NCI-H1930 (cell line): ENCODE results near the gene KRTAP10-10.
"Not testable (repeated sequence)": the region's sequence is repeated elsewhere in the genome, so short reads cannot be mapped to it uniquely, and the experiment has no call there.

Experiments
- DNase-seq, 2 experiments: peaks; one replicate each; lab custom pipeline; 2025; lab: John Stamatoyannopoulos, UW

The KRTAP10-10 gene

GRCh38 chr21:44603109-44603875 lies 33.9 kb upstream of the KRTAP10-10 start:
- no peak for DNase-seq

GRCh38 chr21:44603911-44604310 lies 33.2 kb upstream of the KRTAP10-10 start:
- DNase-seq = no peak

GRCh38 chr21:44606495-44606894 lies 30.7 kb upstream of the KRTAP10-10 start:
- no peak for DNase-seq

GRCh38 chr21:44609193-44609592 lies 28.0 kb upstream of the KRTAP10-10 start:
- no peak for DNase-seq

GRCh38 chr21:44610157-44610843 lies 26.9 kb upstream of the KRTAP10-10 start:
- not testable (repeated sequence) for DNase-seq

GRCh38 chr21:44611551-44611950 lies 25.6 kb upstream of the KRTAP10-10 start:
- DNase-seq = no peak

GRCh38 chr21:44612029-44612486 lies 25.1 kb upstream of the KRTAP10-10 start, which contains the start of gene KRTAP10-8:
Gene KRTAP10-8, plus strand, starts transcription at chr21:44612079. Its CDS starts 22 bp downstream, at chr21:44612101.
- DNase-seq = no peak

GRCh38 chr21:44612669-44613229 lies 24.4 kb upstream of the KRTAP10-10 start:
- DNase-seq = no peak

- DNase-seq = no peak
Measured at GRCh38 chr21:44613386-44614155, 23.6 kb upstream of the KRTAP10-10 start.

GRCh38 chr21:44614161-44614631 lies 23.0 kb upstream of the KRTAP10-10 start:
- DNase-seq = no peak

GRCh38 chr21:44614961-44615391 lies 22.2 kb upstream of the KRTAP10-10 start:
- no peak for DNase-seq

- DNase-seq = no peak
Measured at GRCh38 chr21:44615466-44615865, 21.7 kb upstream of the KRTAP10-10 start.

- DNase-seq = no peak
Measured at GRCh38 chr21:44615911-44616590, 21.1 kb upstream of the KRTAP10-10 start.

- no peak for DNase-seq
Measured at GRCh38 chr21:44616591-44616926, 20.6 kb upstream of the KRTAP10-10 start.

GRCh38 chr21:44617071-44617501 lies 20.1 kb upstream of the KRTAP10-10 start:
- DNase-seq = no peak

- DNase-seq = no peak
Measured at GRCh38 chr21:44618504-44618903, 18.7 kb upstream of the KRTAP10-10 start.

GRCh38 chr21:44618909-44619308 lies 18.2 kb upstream of the KRTAP10-10 start:
- DNase-seq = no peak

- DNase-seq = no peak
Measured at GRCh38 chr21:44619886-44620285, 17.3 kb upstream of the KRTAP10-10 start.

- no peak for DNase-seq
Measured at GRCh38 chr21:44623575-44623974, 13.6 kb upstream of the KRTAP10-10 start.

- no peak for DNase-seq
Measured at GRCh38 chr21:44625756-44626155, 11.4 kb upstream of the KRTAP10-10 start.

- DNase-seq = no peak
Measured at GRCh38 chr21:44626262-44626661, 10.9 kb upstream of the KRTAP10-10 start.
